ENCODE results near the gene ECE1. TPM values are rescaled to one million over a fixed set of nuclear protein-coding genes. Genes with fewer than 3 reads are reported as not detected.

Gene ECE1
- total RNA-seq, 1 experiment from 2014 or later, result 192 TPM

DNA sequence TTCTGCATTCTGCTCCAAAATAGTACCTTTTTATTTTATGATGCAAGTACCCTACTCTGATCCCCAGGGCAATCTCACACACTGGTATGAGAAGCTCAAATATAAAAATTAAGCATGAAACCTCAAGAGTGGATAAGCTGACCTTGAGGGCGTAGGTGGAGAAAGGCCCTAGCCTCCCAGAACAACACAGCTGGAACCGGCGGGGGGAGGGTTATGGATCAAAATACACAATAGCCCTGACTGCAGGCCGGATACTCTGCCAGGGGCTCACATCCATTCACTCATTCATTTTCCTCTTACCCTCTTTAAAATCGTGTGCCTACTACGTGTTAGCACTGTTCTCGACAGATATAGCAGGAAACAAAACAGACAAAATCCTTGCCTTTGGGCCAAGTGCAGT is 32.8 kb upstream of the ECE1 start:
- no peaks in the 10 kb centered on the region for H3K9me3 ChIP-seq (ENCODE audit: control insufficient read depth, insufficient read depth, low read depth, low read length)
- ChIA-PET CTCF (interaction anchor here (0.6 kb wide), 1 partner anchor 315 kb away, joined by 3 read pairs; no protein-coding TSS in a partner anchor), POLR2A (interaction anchor here (0.8 kb wide), 1 partner anchor 10 kb away, joined by 3 read pairs; no protein-coding TSS in a partner anchor)
- H3K36me3 ChIP-seq (ENCODE audit: control insufficient read depth, insufficient read depth, low read length), result no peaks in the 10 kb centered on the region
- intact Hi-C loops (cut with micrococcal nuclease; ENCODE audit: unreplicated experiment) (no loop called here), in situ Hi-C loops (cut with HindIII; ENCODE audit: low pct_unique_long_range_greater_than_20kb, low sequenced_read_pairs) (no loop called here)
- ATAC-seq (no peak), DNase-seq (ENCODE audit: low read depth, low spot score) (no peak)
- no peaks in the 10 kb centered on the region for H3K27me3 ChIP-seq (ENCODE audit: control insufficient read depth, insufficient read depth, low read length)
- TF ChIP-seq, protein P1, sequence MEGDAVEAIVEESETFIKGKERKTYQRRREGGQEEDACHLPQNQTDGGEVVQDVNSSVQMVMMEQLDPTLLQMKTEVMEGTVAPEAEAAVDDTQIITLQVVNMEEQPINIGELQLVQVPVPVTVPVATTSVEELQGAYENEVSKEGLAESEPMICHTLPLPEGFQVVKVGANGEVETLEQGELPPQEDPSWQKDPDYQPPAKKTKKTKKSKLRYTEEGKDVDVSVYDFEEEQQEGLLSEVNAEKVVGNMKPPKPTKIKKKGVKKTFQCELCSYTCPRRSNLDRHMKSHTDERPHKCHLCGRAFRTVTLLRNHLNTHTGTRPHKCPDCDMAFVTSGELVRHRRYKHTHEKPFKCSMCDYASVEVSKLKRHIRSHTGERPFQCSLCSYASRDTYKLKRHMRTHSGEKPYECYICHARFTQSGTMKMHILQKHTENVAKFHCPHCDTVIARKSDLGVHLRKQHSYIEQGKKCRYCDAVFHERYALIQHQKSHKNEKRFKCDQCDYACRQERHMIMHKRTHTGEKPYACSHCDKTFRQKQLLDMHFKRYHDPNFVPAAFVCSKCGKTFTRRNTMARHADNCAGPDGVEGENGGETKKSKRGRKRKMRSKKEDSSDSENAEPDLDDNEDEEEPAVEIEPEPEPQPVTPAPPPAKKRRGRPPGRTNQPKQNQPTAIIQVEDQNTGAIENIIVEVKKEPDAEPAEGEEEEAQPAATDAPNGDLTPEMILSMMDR (IDR thresholded peaks at IDR 0.05), result no peak
- TF ChIP-seq, protein P2, sequence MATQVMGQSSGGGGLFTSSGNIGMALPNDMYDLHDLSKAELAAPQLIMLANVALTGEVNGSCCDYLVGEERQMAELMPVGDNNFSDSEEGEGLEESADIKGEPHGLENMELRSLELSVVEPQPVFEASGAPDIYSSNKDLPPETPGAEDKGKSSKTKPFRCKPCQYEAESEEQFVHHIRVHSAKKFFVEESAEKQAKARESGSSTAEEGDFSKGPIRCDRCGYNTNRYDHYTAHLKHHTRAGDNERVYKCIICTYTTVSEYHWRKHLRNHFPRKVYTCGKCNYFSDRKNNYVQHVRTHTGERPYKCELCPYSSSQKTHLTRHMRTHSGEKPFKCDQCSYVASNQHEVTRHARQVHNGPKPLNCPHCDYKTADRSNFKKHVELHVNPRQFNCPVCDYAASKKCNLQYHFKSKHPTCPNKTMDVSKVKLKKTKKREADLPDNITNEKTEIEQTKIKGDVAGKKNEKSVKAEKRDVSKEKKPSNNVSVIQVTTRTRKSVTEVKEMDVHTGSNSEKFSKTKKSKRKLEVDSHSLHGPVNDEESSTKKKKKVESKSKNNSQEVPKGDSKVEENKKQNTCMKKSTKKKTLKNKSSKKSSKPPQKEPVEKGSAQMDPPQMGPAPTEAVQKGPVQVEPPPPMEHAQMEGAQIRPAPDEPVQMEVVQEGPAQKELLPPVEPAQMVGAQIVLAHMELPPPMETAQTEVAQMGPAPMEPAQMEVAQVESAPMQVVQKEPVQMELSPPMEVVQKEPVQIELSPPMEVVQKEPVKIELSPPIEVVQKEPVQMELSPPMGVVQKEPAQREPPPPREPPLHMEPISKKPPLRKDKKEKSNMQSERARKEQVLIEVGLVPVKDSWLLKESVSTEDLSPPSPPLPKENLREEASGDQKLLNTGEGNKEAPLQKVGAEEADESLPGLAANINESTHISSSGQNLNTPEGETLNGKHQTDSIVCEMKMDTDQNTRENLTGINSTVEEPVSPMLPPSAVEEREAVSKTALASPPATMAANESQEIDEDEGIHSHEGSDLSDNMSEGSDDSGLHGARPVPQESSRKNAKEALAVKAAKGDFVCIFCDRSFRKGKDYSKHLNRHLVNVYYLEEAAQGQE (IDR thresholded peaks at IDR 0.05; ENCODE audit: insufficient read depth in 1 of 2, low read depth in 2 of 2, low read length in 1 of 2), result no peak
- TF ChIP-seq POLR2AphosphoS5 (IDR thresholded peaks at IDR 0.05; ENCODE audit: low read depth, low read length), result no peak
- no peak for TF ChIP-seq SIN3A (IDR thresholded peaks at IDR 0.05; ENCODE audit: borderline replicate concordance, insufficient read depth, low read depth, low read length)
- TF ChIP-seq TCF7L2 (IDR thresholded peaks at IDR 0.05; ENCODE audit: low read depth, low read length), result no peak
- H3K4me3 ChIP-seq (ENCODE audit: low read depth in 2 of 2, low read length in 2 of 2), result no peak overlapping the region
- peak overlapping the region; percentile 97 for H3K27ac ChIP-seq (ENCODE audit: low read length)
- peaks cover 93% of the 10 kb centered on the region for H3K4me1 ChIP-seq (ENCODE audit: control insufficient read depth, insufficient read depth, low read length)
- no TSS peak for BruUV-seq (replicated peaks)

DNA sequence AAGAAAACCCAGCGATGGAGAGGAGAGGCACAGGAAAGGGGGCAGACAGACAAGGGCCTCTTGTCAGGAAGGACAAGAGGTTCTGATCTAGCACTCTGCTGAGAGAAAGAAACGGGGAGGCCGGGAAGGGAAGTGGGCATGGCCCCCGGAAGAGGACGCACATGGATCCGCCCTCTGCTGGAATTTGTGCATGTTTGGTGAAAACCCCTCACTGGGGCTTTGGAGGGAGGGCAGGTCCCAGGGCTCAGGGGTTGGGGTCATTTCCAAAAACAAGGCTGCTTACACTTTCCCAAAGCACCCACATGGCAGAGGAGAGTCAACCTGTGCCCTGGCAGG is 32.4 kb upstream of the ECE1 start:
- Histone ChIP-seq H3K4me3 (ENCODE audit: low read depth in 2 of 2, low read length in 2 of 2) (no peak overlapping the region), H3K36me3 (ENCODE audit: control insufficient read depth, insufficient read depth, low read length) (no peaks in the 10 kb centered on the region), H3K27ac (ENCODE audit: low read length) (peak overlapping the region; percentile 97), H3K4me1 (ENCODE audit: control insufficient read depth, insufficient read depth, low read length) (peaks cover 91% of the 10 kb centered on the region), H3K27me3 (ENCODE audit: control insufficient read depth, insufficient read depth, low read length) (no peaks in the 10 kb centered on the region), H3K9me3 (ENCODE audit: control insufficient read depth, insufficient read depth, low read depth, low read length) (no peaks in the 10 kb centered on the region)
- TF ChIP-seq SIN3A (IDR thresholded peaks at IDR 0.05; ENCODE audit: borderline replicate concordance, insufficient read depth, low read depth, low read length), result no peak
- TF ChIP-seq TCF7L2 (IDR thresholded peaks at IDR 0.05; ENCODE audit: low read depth, low read length), result no peak
- TF ChIP-seq, protein P2 (IDR thresholded peaks at IDR 0.05; ENCODE audit: insufficient read depth in 1 of 2, low read depth in 2 of 2, low read length in 1 of 2), result no peak
- TF ChIP-seq, protein P1 (IDR thresholded peaks at IDR 0.05), result no peak
- no peak for TF ChIP-seq POLR2AphosphoS5 (IDR thresholded peaks at IDR 0.05; ENCODE audit: low read depth, low read length)
- ATAC-seq, result no peak
- in situ Hi-C loops (cut with HindIII; ENCODE audit: low pct_unique_long_range_greater_than_20kb, low sequenced_read_pairs) (no loop called here), intact Hi-C loops (cut with micrococcal nuclease; ENCODE audit: unreplicated experiment) (no loop called here)
- DNase-seq (ENCODE audit: low read depth, low spot score), result no peak
- BruUV-seq (replicated peaks), result no TSS peak
- POLR2A ChIA-PET, result no interaction called here
- CTCF ChIA-PET, result interaction anchor here (0.9 kb wide), 1 partner anchor 68 kb away, joined by 3 read pairs; no protein-coding TSS in a partner anchor
